ENCODE data around the gene PLEKHM1.

- TF ChIP-seq CTCF (IDR thresholded peaks at IDR 0.05) = no peak
- no peak for TF ChIP-seq POLR2A (IDR thresholded peaks at IDR 0.05)
- no peak for TF ChIP-seq EP300 (IDR thresholded peaks at IDR 0.05)
Measured at GRCh38 chr17:45398800-45399199, 91.7 kb downstream of the PLEKHM1 start.
